Aorta (tissue), 5 donors: Measurements from ENCODE around the gene FCRLB. TPM values are rescaled to one million over a fixed set of nuclear protein-coding genes. Genes with fewer than 3 reads are reported as not detected.
A peak's percentile ranks its signal among the peaks of the same experiment; 100 is the strongest.

Experiments used
- ATAC-seq: fragments of 200-7000 bp; cut with Tn5 transposase; one replicate; pipeline ENCODE4 v1.9.1; 2022; ENCODE audit warnings: moderate library complexity; ENCODE audit not compliant: low FRiP score
- DNase-seq, 2 donors: peaks; one replicate each; pipeline ENCODE4 v3.0.0-alpha.2; 2020
- H3K27ac ChIP-seq, 2 donors: one replicate each; pipeline ENCODE4 v1.5.1; 2013; ENCODE audit warnings: low read length in 2 of 2, mild to moderate bottlenecking in 2 of 2, moderate library complexity in 2 of 2, control low read depth in 1 of 2, inconsistent platforms in 1 of 2, low read depth in 1 of 2
- H3K27me3 ChIP-seq, 2 donors: one replicate each; pipeline ENCODE4 v1.6.1; 2013; ENCODE audit warnings: control low read depth in 1 of 2, low read length in 1 of 2, mild to moderate bottlenecking in 1 of 2, moderate library complexity in 1 of 2; ENCODE audit not compliant: insufficient read depth in 2 of 2, control insufficient read depth in 1 of 2
- H3K36me3 ChIP-seq, 2 donors: one replicate each; pipeline ENCODE4 v1.6.1; 2013; ENCODE audit warnings: control low read depth in 1 of 2, low read length in 1 of 2, mild to moderate bottlenecking in 1 of 2; ENCODE audit not compliant: insufficient read depth in 2 of 2, control insufficient read depth in 1 of 2
- H3K4me1 ChIP-seq, 2 donors: one replicate each; pipeline ENCODE4 v1.6.1; 2013; ENCODE audit warnings: low read length in 2 of 2, control low read depth in 1 of 2, mild to moderate bottlenecking in 1 of 2, moderate library complexity in 1 of 2; ENCODE audit not compliant: insufficient read depth in 2 of 2, control insufficient read depth in 1 of 2
- H3K4me3 ChIP-seq, 2 donors: one replicate each; pipeline ENCODE4 v1.5.1; 2013; ENCODE audit warnings: low read length in 2 of 2, control low read depth in 1 of 2, mild to moderate bottlenecking in 1 of 2
- H3K9me3 ChIP-seq: one replicate; pipeline ENCODE4 v1.6.1; 2013; ENCODE audit warnings: mild to moderate bottlenecking, low read length; ENCODE audit not compliant: control insufficient read depth
- WGBS, 2 donors: extraction: QIAGEN DNeasy Blood & Tissue Kit; methylation state at CpG; one replicate each; pipeline ENCODE4 v1.1.7; 2013; 5-methylcytosine and 5-hydroxymethylcytosine counted together
- intact Hi-C, 2 donors: fragments of 100-400 bp; cut with DNase I; formaldehyde crosslinking; loops; one replicate each; pipeline versions ENCODE4 v1.14.2 to v1.15.0; 2022
- polyA plus RNA-seq, 2 donors: library from polyadenylated mRNA; stranded (reverse); fragments of 200-250 nt; gene quantifications; one replicate each; pipeline ENCODE4 v1.2.3, GENCODE V29; 2013
- total RNA-seq, 2 donors: library from RNA; stranded (reverse); fragmentation: NEBNext Ultra II Directional; extraction: Animal tissue kit (Norgen Biotek cat#: 25700); gene quantifications; one replicate each; pipeline ENCODE4 v1.2.1, GENCODE V29; 2021
- donor health status: healthy with polysubstance abuse.
- donor health status: Bipolar disorder and iron deficiency.
- donor health status: DM: no; HTN: no; CAD: no.
- donor health status: DM: no; HTN: no; CAD: no.
- donor health status: DM: yes; HTN: yes; CAD: no.

Gene FCRLB
- total and polyA plus RNA-seq, 4 donors = 0.36 to 2.0 (median 0.57) TPM

DNA sequence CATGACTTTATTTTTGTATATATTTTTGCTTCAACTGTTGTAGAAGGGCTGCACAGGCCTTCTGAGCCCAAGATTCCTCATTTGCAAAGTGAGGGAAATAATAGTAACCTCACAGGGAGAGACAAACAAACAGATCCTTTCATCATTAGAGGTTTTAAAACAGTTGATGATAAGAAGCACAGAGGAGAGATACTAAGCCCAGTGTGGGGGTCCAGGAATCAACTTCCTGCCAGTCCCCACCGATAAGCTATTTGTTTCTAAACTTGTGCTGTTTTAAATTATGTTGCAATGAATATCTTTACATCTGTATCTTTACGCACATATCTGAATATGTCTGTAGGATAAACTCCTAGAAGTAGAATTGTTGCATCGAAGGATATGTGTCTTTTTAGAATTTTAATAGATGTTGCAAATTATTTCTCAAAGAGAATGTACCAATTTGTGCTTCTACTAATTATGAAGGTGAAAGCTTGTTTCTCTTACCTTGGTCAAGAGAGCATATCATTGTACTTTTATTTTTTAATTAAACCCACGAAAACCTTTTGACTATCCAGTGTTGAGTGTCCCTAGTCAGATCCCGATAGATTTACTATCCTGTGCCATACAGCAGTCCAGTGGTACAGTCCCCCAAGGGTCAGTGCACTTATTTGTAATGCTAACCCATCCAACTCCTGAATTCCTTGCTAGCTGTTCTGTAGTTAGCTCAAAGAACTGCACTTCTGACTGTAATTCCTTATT lies 10.8 kb downstream of the FCRLB start:
- intact Hi-C loops = no loop called here
- 70 to 81% methylated on average over 5 of the region's 5 CpGs for WGBS, 2 donors
- ATAC-seq (no peak), DNase-seq (no peak)
- no peak overlapping the region for H3K27ac ChIP-seq
- no peak overlapping the region for H3K4me3 ChIP-seq
- no peaks in the 10 kb centered on the region for H3K9me3 ChIP-seq
- no peaks in the 10 kb centered on the region for H3K4me1 ChIP-seq
- H3K27me3 ChIP-seq = no peaks in the 10 kb centered on the region
- H3K36me3 ChIP-seq = no peaks in the 10 kb centered on the region

DNA sequence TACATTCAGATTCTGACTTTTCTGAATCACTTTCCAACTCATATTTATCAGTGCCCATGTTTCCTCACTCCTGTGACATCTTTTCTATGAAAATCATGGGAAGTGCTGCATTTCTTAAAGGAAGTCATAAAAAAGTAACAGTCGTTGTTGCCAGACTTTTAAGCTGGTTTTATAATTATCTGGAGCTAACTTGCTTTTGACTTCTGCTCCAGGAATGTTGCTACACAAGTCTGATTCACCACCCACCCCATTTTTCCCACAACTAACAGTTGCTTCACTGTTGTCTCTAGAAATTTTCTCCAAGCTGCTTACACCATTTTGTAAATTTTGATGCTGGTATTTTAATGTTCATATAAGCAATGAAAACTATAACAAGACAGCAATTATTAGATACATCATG lies 12.2 kb downstream of the FCRLB start:
- Histone ChIP-seq H3K27me3 (no peaks in the 10 kb centered on the region), H3K4me3 (no peak overlapping the region), H3K36me3 (no peaks in the 10 kb centered on the region), H3K27ac (no peak overlapping the region), H3K4me1 (no peaks in the 10 kb centered on the region), H3K9me3 (no peaks in the 10 kb centered on the region)
- 13 to 24% methylated on average over 1 of the region's 1 CpG for WGBS, 2 donors
- DNase-seq = no peak
- ATAC-seq = no peak
- intact Hi-C loops = no loop called here

DNA sequence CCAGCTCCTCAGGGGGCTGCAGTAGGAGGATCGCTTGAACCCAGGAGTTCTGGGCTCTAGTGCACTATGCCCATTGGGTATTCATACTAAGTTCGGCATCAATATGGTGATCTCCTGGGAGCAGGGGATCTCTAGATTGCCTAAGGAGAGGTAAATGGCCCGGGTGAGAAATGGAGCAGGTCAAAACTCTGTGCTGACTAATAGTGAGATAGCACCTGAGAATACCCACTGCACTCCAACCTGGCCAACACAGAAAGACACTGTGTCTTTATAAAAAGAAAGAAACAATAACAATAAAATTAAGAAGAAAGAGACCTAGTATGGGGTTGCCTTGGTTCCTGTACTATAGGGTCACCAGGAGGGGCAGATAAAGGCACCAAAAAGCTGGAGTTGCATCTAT lies 14.5 kb downstream of the FCRLB start:
- intact Hi-C loops = no loop called here
- no peaks in the 10 kb centered on the region for H3K27me3 ChIP-seq

DNA sequence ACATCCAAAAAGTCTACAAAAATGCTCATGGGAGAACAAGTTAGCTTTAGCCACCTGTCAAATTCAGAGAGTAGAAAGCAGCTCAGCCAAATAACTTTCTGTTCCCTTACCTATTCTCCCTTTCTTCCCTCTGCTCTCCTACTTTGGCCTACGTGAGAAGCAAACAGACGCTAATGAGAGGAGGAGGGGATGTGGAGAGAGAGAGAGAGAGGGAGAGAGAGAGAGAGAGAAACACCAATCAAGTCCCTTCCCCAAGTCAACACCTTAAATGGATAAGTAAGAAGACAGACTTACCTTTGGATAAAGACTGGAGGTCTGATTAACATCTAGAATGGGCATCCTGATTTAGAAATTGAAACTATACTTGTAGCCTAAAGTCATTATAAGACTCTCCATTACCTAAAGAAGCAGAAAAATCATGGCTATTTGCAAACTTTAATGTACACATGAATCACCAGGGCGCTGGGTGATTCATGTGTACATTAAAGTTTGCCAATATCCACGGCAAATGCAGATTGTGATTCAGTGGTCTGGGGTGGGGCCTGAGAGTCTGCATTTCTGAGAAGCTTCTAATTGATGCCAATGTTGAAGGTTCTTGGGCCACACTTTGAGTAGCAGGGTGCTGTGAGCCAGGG lies 15.1 kb downstream of the FCRLB start:
- no peaks in the 10 kb centered on the region for H3K4me1 ChIP-seq
- no peaks in the 10 kb centered on the region for H3K9me3 ChIP-seq
- no peak overlapping the region for H3K4me3 ChIP-seq
- H3K36me3 ChIP-seq = no peaks in the 10 kb centered on the region
- 60 to 67% methylated on average over 4 of the region's 4 CpGs for WGBS, 2 donors
- ATAC-seq (no peak), DNase-seq (no peak)
- H3K27ac ChIP-seq = no peak overlapping the region
- intact Hi-C loops = no loop called here
- no peaks in the 10 kb centered on the region for H3K27me3 ChIP-seq

More for the DNA sequence above, 14.5 kb downstream of the FCRLB start:
- no peaks in the 10 kb centered on the region for H3K36me3 ChIP-seq
- no peak overlapping the region for H3K27ac ChIP-seq
- H3K4me3 ChIP-seq = no peak overlapping the region
- no peaks in the 10 kb centered on the region for H3K4me1 ChIP-seq
- WGBS, 2 donors = 91 to 93% methylated on average over 3 of the region's 3 CpGs
- DNase-seq = no peak
- ATAC-seq = no peak
- H3K9me3 ChIP-seq = no peaks in the 10 kb centered on the region

DNA sequence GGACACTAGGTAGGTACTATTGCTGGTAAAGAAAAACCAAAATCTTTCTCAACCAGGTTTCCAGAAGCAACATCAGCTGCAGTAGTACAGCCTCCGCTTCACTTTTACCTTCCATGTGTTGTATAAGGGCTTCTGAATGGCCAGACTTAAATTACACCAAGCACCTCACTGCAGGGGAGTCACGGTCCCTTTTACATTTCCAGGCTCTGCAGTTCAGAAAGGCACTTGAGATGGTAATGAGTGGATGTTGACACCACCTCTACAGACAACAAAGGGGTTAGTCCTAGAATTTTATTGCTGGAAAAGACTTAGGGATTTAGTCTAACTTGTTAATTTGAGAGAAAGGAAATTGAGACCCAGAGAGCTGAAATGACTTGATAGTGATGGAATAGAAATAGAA lies 16.3 kb downstream of the FCRLB start:
- no peaks in the 10 kb centered on the region for H3K36me3 ChIP-seq
- WGBS, 2 donors = 50 to 62% methylated on average over 2 of the region's 2 CpGs
- DNase-seq (no peak), ATAC-seq (no peak)
- H3K27ac ChIP-seq = no peak overlapping the region
- no peaks in the 10 kb centered on the region for H3K4me1 ChIP-seq
- no peaks in the 10 kb centered on the region for H3K9me3 ChIP-seq
- intact Hi-C loops = no loop called here
- no peak overlapping the region for H3K4me3 ChIP-seq
- H3K27me3 ChIP-seq = no peaks in the 10 kb centered on the region

DNA sequence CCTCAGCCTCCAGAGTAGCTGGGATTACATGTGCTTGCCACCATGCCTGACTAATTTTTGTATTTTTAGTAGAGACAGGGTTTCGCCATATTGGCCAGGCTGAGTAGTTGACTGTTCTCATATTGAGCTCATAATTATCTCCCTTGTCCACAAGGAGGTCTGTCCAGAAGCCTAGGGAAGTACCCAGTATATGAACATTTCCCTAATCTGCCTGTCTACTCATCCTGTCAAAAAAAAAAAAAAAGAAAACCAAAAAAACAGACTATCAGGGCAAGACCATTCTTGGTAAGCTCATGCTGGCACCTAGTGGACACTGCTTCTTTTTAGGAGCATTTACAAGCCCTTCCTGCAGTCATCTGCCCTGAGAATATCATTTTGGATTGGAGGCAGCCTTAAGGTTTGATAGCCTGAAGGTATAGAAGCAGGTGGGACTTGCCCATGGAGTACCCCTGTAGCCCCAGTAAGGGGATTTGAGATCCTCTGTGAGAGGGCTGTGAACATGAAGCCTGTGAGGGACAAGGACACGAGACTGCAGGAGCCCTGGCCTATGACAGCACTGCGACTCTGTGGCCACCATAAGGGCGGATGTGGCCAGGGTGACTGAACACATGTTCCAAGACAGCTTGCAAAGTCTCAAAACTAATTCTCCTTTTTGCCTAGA lies 17.4 kb downstream of the FCRLB start:
- no peaks in the 10 kb centered on the region for H3K9me3 ChIP-seq
- intact Hi-C loops = no loop called here
- ATAC-seq (peak; percentile 67), DNase-seq (peak in 1 of 2 donors; percentile 82)
- H3K36me3 ChIP-seq = no peaks in the 10 kb centered on the region
- WGBS, 2 donors = 84 to 87% methylated on average over 4 of the region's 4 CpGs
- no peaks in the 10 kb centered on the region for H3K4me1 ChIP-seq
- H3K27ac ChIP-seq = no peak overlapping the region
- no peak overlapping the region for H3K4me3 ChIP-seq
- H3K27me3 ChIP-seq = no peaks in the 10 kb centered on the region

DNA sequence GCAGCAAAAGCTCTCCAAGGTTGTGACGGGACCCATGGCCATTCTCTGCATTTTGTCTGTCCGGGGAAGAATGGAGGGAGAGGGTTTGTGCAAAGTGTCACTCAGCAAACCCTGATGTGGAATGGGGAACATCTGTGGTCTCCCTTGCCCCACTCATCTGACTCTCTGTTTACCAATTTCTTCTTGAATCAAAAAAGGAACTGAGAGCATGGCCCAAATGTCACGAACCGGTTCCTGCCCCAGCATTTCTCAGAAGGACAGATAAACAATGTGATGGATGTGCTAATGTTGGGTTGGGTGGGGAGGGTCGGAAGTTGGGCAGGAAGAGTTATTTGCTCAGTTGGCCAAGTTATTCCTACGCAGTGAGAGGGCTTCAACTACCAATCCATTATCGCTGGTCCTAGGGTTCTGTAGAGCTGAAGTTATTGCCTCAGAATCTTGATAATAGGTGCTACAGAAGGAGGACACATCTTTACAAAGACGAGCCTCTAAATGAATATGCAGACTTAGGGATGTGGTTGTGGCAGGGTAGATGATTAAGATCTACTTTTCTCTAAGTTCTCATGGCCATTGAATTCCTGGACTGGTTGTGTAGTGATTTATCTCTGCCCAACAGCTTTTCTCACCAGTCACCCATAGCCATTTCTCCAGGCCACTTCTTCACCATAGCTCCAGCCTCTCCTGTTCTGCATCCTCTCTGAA lies 18.7 kb downstream of the FCRLB start:
- DNase-seq (peak in 1 of 2 donors; percentile 72), ATAC-seq (no peak)
- no peaks in the 10 kb centered on the region for H3K36me3 ChIP-seq
- intact Hi-C loops = loop anchor here (5.0 to 10.0 kb wide), 4 partner anchors 93 to 345 kb away; no protein-coding TSS in a partner anchor
- no peak overlapping the region for H3K4me3 ChIP-seq
- 71 to 72% methylated on average over 8 of the region's 8 CpGs for WGBS, 2 donors
- H3K27me3 ChIP-seq = no peaks in the 10 kb centered on the region
- no peaks in the 10 kb centered on the region for H3K4me1 ChIP-seq
- H3K27ac ChIP-seq = no peak overlapping the region
- H3K9me3 ChIP-seq = no peaks in the 10 kb centered on the region

DNA sequence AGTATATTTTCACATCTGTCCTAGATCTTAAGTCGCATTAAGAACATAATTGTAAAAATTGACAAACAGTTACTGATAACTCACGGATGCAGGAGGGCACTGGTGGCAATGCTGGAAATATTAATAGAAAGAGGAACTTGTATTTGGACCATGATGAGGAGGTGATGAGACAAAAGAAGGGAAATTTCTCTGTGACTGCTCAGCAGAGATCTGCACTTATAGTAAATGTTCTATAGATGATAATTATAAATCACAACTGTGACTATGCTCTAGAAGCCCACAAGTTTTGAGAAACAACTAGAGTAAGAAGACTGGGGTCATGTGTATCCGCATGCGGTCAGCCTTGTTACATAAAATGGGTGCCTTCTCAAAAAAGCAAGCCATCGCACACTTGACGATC lies 19.6 kb downstream of the FCRLB start:
- intact Hi-C loops = loop anchor here (5.0 to 10.0 kb wide), 4 partner anchors 94 to 346 kb away; no protein-coding TSS in a partner anchor
- no peak for ATAC-seq
- H3K27ac ChIP-seq = no peak overlapping the region

More for the DNA sequence above, 19.6 kb downstream of the FCRLB start:
- no peak for DNase-seq
- Histone ChIP-seq H3K27me3 (no peaks in the 10 kb centered on the region), H3K9me3 (no peaks in the 10 kb centered on the region), H3K4me3 (no peak overlapping the region), H3K36me3 (no peaks in the 10 kb centered on the region), H3K4me1 (no peaks in the 10 kb centered on the region)
- 88 to 94% methylated on average over 6 of the region's 6 CpGs for WGBS, 2 donors
